ENCODE results near the gene DEDD2. TPM values are rescaled to one million over a fixed set of nuclear protein-coding genes. Genes with fewer than 3 reads are reported as not detected.

The DEDD2 gene
- total RNA-seq, 4 donors from 2014 or later = 17.1 to 34.5 (median 27.0) TPM

DNA sequence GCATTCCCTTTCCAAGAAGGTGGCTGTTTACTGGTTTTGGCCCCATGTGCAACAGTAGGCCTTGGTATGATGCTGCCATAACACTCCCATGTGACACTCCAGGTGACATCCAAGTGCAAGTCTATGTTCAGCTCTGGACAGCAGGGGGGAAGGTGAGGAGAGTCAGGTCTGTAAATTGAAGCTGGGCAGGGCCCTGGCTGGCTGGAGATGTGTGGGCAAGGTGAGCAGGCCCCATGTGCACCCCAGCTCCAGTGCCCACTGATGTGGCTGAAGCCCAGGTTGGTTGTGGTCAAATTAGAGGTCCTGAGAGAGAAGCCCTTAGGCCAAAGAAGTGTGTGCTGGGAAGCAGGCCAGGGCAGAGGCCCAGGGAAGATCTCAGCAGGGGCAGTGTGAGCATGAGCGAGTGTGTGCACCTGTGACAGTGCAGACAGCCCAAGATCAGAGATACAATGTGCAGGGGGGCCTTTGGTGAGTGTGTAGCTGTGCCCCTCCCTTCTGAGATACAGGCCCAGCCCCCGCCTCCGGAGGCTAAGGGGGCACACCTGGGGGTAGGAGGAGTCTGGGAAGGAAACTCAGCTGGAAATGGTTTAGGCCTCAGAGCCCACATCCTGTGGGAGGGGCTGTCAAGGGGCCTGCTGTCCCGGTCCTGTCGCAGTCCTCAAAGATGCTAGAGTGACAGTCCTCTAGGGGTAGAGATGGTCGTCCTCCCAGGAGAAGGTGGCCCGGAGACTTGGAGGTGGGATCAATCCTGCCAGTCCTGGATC lies 18.6 kb downstream of the DEDD2 start:
- TF ChIP-seq CTCF (IDR thresholded peaks at IDR 0.05; ENCODE audit: low read depth) = no peak

DNA sequence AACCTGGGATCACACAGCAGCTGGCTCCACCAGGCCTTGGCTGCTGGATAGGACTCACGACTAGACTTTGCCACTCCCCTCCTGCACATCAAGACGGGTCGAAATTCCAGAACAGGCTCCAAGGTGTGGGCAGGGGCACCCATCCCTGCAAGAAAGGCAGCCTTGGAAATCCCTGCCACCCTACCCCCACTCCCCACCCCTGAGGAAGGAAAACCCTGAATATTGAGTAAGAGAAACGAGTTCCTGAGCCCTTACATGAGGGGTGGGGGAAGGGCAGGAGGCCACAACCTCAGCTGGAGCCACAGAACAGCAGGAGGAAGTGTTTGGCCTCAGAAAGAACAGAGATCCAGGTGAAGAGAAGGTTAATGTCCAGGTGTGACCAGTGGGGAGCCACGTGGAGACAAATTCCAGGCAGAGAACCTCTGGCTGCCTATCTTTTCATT lies 20.1 kb downstream of the DEDD2 start:
- no peak for TF ChIP-seq CTCF (IDR thresholded peaks at IDR 0.05; ENCODE audit: low read depth)

- no peak for TF ChIP-seq CTCF (IDR thresholded peaks at IDR 0.05; ENCODE audit: low read depth)
Observed at GRCh38 chr19:42196011-42197001, 21.2 kb downstream of the DEDD2 start.

DNA sequence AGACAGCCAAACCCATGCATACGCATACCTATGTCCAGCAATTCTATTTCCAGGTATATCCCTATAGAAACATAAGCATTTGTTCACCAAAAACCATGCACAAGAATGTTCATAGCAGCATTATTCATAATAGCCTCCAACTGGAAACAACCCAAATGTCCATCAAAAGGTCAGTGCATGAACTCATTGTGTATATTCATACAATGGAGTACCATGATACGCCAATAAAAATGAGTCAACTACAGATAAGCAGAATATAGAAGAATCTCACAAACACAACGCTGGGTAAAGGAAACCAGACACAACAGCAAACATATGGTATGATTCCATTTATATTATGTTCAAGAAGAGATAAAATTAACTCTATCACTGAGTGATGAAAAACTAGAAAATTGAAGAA lies 23.8 kb downstream of the DEDD2 start:
- TF ChIP-seq CTCF (IDR thresholded peaks at IDR 0.05; ENCODE audit: low read depth) = no peak

DNA sequence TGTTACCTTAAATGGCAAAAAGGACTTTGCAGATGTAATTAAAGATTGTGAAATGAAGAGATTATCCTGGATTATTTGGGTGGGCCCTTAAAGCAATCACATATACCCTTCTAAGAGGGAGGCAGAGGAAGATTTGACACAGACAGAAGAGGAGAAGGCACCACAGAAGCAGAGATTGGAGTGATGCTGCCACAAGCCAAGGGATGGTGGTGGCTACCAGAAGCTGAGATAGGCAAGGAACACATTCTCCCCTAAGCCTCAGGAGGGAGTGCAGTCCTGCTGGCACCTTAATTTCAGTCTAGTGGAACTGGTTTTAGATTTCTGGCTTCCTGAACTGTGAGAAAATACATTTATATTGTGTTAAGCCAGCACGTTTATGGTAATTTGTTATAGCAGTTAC lies 24.2 kb downstream of the DEDD2 start:
- TF ChIP-seq CTCF (IDR thresholded peaks at IDR 0.05; ENCODE audit: low read depth) = no peak

GRCh38 chr19:42191855-42192254 lies 25.6 kb downstream of the DEDD2 start:
- no peak for TF ChIP-seq CTCF (IDR thresholded peaks at IDR 0.05; ENCODE audit: low read depth)

- TF ChIP-seq CTCF (IDR thresholded peaks at IDR 0.05; ENCODE audit: low read depth) = no peak
Observed at GRCh38 chr19:42191330-42191729, 26.1 kb downstream of the DEDD2 start.
